ENCODE results near the gene GBGT1. TPM values are rescaled to one million over a fixed set of nuclear protein-coding genes. Genes with fewer than 3 reads are reported as not detected.

The GBGT1 gene
- total RNA-seq, 2 experiments from 2014 or later: 4.0 to 4.5 TPM

DNA sequence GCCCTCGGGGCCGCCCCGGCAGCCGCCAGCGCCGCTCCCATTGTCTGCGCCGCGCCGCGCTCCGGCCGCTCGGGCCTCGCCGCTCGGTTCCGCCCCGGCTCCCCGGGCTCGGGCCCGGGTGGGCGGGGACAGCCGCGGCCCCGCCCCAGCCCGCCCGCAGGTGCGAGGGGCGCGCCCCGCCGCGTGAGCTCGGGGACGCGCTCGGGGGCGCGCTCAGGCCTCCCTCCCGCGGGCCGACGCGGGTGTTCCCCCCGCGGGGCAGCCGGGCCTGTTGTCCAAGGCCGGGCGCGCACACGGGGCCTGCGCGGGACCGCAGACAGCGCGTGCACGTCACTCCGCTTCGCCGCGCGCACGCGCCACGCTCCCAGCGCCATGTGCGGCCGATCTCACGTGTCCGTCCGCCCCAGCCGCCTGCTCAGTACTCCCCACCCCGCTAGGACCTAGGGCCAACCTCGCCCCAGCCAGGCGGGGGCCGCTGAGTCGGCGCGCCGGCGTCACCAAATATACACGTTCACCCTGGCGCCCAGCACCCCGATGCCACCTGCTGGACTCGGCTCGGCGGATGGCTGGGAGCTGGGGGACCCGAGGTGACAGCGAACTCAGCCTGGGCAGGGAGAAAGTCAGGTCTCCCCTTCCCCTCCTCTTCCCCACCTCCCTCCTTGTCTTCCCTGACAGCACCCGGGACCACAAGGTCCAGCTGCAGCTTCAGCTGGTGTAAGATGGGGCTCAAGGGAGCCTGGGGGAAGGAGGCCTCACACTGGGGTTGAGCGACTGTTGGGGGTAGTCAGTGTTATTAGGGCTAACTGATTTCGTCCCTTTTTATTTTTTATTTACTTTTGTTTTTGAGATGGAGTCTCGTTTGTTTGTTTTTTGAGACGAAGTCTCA, 14.3 kb downstream of the GBGT1 start:
- peak; percentile 61 for ATAC-seq (ENCODE audit: low read depth)
- H3K4me3 Mint-ChIP-seq: peak overlapping the region; percentile 74
- H3K4me1 Mint-ChIP-seq: peaks cover 28% of the 10 kb centered on the region
- no peaks in the 10 kb centered on the region for H3K9me3 Mint-ChIP-seq
- peaks cover 3% of the 10 kb centered on the region for H3K36me3 Mint-ChIP-seq
- no peaks in the 10 kb centered on the region for H3K27me3 Mint-ChIP-seq
- peak overlapping the region; percentile 81 for H3K27ac Mint-ChIP-seq
- POLR2A ChIA-PET: interaction anchor here (0.5 to 2.9 kb wide), 7 partner anchors 9 to 186 kb away, joined by 3 to 13 read pairs (median 4); partner anchors contain the start of genes GTF3C5 and SURF6
- DNase-seq: peak; percentile 84

GRCh38 chr9:133148199-133149129, 15.2 kb downstream of the GBGT1 start:
- no peaks in the 10 kb centered on the region for H3K27me3 Mint-ChIP-seq
- POLR2A ChIA-PET: interaction anchor here (0.5 to 2.9 kb wide), 10 partner anchors 10 to 187 kb away, joined by 3 to 13 read pairs (median 4); partner anchors contain the start of genes GTF3C5 and SURF6
- H3K27ac Mint-ChIP-seq: peak overlapping the region; percentile 96
- no peaks in the 10 kb centered on the region for H3K9me3 Mint-ChIP-seq
- peak overlapping the region; percentile 97 for H3K4me3 Mint-ChIP-seq
- DNase-seq (peak; percentile 62), ATAC-seq (ENCODE audit: low read depth) (peak; percentile 23)
- peaks cover 35% of the 10 kb centered on the region for H3K4me1 Mint-ChIP-seq
- peaks cover 3% of the 10 kb centered on the region for H3K36me3 Mint-ChIP-seq

DNA sequence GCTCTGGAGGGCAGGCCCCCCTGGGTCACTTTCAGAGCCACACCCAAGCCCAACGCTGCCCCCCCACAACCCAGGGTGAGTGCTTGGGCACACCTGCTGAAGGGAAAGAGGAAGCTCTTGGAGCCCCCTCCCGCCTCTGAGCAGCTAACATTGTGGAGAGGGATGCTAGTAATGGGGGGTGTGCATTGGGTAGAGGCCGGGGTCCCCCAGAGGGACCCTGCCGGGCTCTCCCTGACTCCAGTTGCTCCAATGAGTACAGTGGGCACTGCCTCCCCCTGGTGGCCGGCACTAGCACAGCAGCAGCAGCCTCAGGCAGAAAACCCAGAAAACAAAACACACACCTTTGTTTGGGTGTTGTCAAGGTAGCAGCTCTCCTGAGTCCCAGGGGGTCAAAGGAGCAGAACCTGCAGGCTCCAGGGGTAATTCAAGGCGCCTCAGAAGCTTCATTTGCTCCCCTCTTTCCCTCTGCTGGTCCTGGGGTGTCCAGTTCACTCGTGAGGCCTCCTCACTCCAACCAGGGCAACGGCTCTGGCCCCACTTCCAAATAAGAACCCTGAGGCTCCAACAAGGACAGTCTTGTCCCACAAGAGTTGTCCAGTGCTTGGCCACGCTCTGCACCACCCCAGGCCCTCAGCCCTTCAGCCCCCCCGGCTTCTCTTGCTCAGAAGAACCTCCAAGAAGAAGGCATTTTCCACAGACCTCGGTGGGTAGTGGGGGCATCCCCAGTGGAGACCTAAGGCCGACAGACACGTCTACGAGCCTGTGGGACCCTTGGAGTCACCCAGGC, 16.1 kb downstream of the GBGT1 start:
- peak overlapping the region; percentile 96 for H3K27ac Mint-ChIP-seq
- POLR2A ChIA-PET: interaction anchor here (0.6 to 2.9 kb wide), 7 partner anchors 13 to 117 kb away, joined by 3 to 13 read pairs (median 3); partner anchors contain the start of gene GTF3C5
- peak; percentile 91 for DNase-seq
- H3K36me3 Mint-ChIP-seq: peaks cover 3% of the 10 kb centered on the region
- H3K9me3 Mint-ChIP-seq: no peaks in the 10 kb centered on the region
- H3K4me3 Mint-ChIP-seq: peak overlapping the region; percentile 97
- no peaks in the 10 kb centered on the region for H3K27me3 Mint-ChIP-seq
- peak; percentile 4 for ATAC-seq (ENCODE audit: low read depth)
- H3K4me1 Mint-ChIP-seq: peaks cover 39% of the 10 kb centered on the region

- POLR2A ChIA-PET: interaction anchor here (0.6 to 2.9 kb wide), 5 partner anchors 13 to 116 kb away, joined by 3 to 13 read pairs (median 4); partner anchors contain the start of gene GTF3C5
- ATAC-seq (ENCODE audit: low read depth) (no peak), DNase-seq (no peak)
- peak overlapping the region; percentile 97 for H3K4me3 Mint-ChIP-seq
- no peaks in the 10 kb centered on the region for H3K27me3 Mint-ChIP-seq
- no peaks in the 10 kb centered on the region for H3K9me3 Mint-ChIP-seq
- peaks cover 46% of the 10 kb centered on the region for H3K4me1 Mint-ChIP-seq
- H3K36me3 Mint-ChIP-seq: peaks cover 3% of the 10 kb centered on the region
- peak overlapping the region; percentile 96 for H3K27ac Mint-ChIP-seq
Measured at GRCh38 chr9:133146746-133147411, 16.8 kb downstream of the GBGT1 start.

GRCh38 chr9:133144904-133145851, 18.5 kb downstream of the GBGT1 start:
- POLR2A ChIA-PET: interaction anchor here (0.8 to 3.3 kb wide), 14 partner anchors 10 to 122 kb away, joined by 3 to 53 read pairs (median 5); partner anchors contain the start of genes GTF3C5 and RALGDS
- ATAC-seq (ENCODE audit: low read depth): no peak
- Mint-ChIP-seq H3K9me3 (no peaks in the 10 kb centered on the region), H3K4me3 (peak overlapping the region; percentile 81), H3K4me1 (peaks cover 51% of the 10 kb centered on the region), H3K27ac (peak overlapping the region; percentile 58), H3K36me3 (peaks cover 3% of the 10 kb centered on the region), H3K27me3 (no peaks in the 10 kb centered on the region)
- no peak for DNase-seq

GRCh38 chr9:133144142-133144903, 19.4 kb downstream of the GBGT1 start:
- Mint-ChIP-seq H3K36me3 (peaks cover 3% of the 10 kb centered on the region), H3K27ac (peak overlapping the region; percentile 89), H3K9me3 (no peaks in the 10 kb centered on the region), H3K4me1 (peaks cover 51% of the 10 kb centered on the region), H3K27me3 (no peaks in the 10 kb centered on the region), H3K4me3 (peak overlapping the region; percentile 81)
- POLR2A ChIA-PET: interaction anchor here (0.7 to 3.3 kb wide), 15 partner anchors 9 to 121 kb away, joined by 3 to 53 read pairs (median 5); partner anchors contain the start of genes GTF3C5 and RALGDS
- ATAC-seq (ENCODE audit: low read depth): peak; percentile 81
- peak; percentile 94 for DNase-seq

GRCh38 chr9:133143639-133144141, 20.0 kb downstream of the GBGT1 start:
- no peak for ATAC-seq (ENCODE audit: low read depth)
- peaks cover 5% of the 10 kb centered on the region for H3K36me3 Mint-ChIP-seq

GRCh38 chr9:133142684-133143622, 20.8 kb downstream of the GBGT1 start:
- H3K4me1 Mint-ChIP-seq: peaks cover 56% of the 10 kb centered on the region
- DNase-seq (no peak), ATAC-seq (ENCODE audit: low read depth) (no peak)
- peak overlapping the region; percentile 54 for H3K4me3 Mint-ChIP-seq
- no peaks in the 10 kb centered on the region for H3K27me3 Mint-ChIP-seq
- H3K9me3 Mint-ChIP-seq: no peaks in the 10 kb centered on the region
- peak overlapping the region; percentile 64 for H3K27ac Mint-ChIP-seq
- POLR2A ChIA-PET: interaction anchor here (1.0 to 3.3 kb wide), 7 partner anchors 9 to 198 kb away, joined by 3 to 53 read pairs (median 5); partner anchors contain the start of gene GTF3C5
- peaks cover 4% of the 10 kb centered on the region for H3K36me3 Mint-ChIP-seq

More at GRCh38 chr9:133143639-133144141, 20.0 kb downstream of the GBGT1 start:
- H3K27ac Mint-ChIP-seq: peak overlapping the region; percentile 89
- POLR2A ChIA-PET: interaction anchor here (0.7 to 3.3 kb wide), 15 partner anchors 8 to 199 kb away, joined by 3 to 53 read pairs (median 5); partner anchors contain the start of genes GTF3C5 and RALGDS
- DNase-seq: no peak
- peak overlapping the region; percentile 81 for H3K4me3 Mint-ChIP-seq
- H3K4me1 Mint-ChIP-seq: peaks cover 55% of the 10 kb centered on the region
- H3K9me3 Mint-ChIP-seq: no peaks in the 10 kb centered on the region
- no peaks in the 10 kb centered on the region for H3K27me3 Mint-ChIP-seq

GRCh38 chr9:133141833-133142595, 21.7 kb downstream of the GBGT1 start:
- POLR2A ChIA-PET: interaction anchor here (1.2 to 2.6 kb wide), 2 partner anchors 8 to 111 kb away, joined by 4 to 15 read pairs; partner anchors contain the start of gene GTF3C5
- Mint-ChIP-seq H3K27ac (peak overlapping the region; percentile 83), H3K9me3 (no peaks in the 10 kb centered on the region), H3K4me1 (peaks cover 53% of the 10 kb centered on the region), H3K4me3 (peak overlapping the region; percentile 54), H3K27me3 (no peaks in the 10 kb centered on the region), H3K36me3 (peaks cover 4% of the 10 kb centered on the region)
- ATAC-seq (ENCODE audit: low read depth) (peak; percentile 11), DNase-seq (peak; percentile 57)
